ENCODE results near the gene TAF3.

Gene TAF3

DNA sequence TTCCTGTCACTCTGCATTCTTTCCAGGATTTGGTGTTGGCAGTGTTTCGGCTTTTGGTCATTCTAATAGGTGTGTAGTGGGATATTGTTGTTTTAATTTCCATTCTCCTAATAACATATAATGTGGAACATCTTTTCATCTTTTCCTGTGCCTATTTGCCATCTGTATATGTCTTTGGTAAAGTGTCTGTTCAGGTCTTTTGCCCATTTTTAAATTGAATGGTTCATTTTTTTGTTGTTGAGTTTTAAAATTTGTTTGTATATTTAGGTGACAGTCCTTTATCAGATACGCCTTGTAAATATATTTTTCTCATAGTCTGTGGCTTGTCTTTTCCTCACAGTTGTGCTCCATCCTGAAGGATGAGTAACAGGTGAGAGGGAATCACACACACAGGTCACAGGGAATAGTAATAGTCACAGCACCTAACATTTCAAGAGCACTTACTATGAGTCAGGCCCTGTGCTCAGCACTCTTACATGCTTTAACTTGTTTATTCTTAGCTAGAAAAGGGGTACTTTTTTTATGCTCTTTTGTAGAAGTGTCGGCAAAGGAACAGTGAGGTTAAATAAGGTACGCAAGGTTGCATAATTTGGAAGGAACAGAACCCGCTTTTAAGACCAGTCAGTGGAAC is 119.1 kb downstream of the TAF3 start:
- DNase-seq: no peak

DNA sequence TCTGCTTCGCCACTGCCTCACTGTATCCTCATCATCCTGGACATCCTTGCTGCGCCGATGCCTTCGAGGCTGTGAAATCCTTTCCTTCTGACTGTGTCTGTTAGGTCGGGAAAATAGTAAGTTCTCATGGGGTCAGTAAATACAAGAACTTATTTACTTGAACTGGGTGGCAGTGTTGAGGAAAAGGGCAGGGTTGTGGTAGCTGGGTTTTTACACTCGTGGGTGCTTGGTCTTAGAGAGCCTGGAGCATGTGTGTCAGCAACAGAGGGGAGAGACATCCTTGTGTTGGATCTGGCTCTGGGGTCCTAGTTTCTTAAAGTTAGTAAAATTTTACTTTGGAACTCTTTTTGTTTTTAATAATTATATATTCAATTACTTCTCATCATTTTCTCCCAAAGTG is 123.3 kb downstream of the TAF3 start:
- no peak for DNase-seq

DNA sequence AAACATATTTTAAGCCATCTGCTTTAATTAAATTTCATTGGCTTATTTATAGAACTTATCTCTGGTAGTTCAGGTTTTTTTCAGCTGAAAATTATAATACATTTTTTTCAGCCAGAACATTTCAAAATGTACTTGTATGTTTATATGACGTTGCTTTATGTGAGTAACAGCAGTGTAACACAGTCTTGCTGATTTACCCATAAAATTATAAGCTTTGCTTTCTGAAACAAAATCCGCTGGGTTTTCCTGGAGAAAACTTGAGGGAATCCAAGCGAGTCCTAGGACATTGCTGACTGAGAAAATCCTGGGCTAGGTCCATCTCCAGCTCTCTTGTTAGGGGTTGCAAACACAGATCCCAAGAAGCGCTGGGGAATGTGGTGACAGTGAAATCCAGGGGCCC is 124.0 kb downstream of the TAF3 start:
- DNase-seq: no peak

DNA sequence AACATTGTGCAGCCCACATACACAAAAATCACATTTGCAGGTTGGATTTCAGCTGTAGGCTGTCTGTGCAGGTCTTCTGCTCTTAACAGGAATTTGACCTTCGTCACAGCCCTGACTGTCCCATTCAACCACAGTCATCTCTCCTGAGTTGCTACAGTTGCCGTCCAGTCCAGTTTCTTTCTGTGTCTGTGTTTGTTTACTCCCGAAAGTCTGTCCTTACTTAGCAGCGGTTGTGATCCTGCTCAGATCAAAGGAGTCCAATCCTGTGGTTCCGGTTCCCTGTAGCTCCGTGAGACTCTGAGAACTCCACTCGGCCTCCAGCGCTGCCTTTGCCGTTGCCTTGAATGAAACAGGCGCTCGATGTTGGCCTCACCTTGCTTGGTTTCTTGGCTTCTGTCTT is 124.6 kb downstream of the TAF3 start:
- no peak for DNase-seq

DNA sequence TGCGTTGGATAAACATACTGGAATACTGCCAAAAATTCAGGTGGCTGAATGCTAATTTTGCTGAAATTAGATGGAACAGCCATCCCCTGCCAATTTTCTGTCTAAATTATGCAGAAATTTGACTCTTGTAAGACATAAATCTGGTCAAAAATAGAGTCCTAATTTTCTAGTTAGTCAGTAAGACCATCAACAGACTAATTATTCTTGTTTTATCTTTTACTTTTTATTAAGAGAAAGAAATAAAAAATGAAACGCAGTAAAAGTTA is 125.8 kb downstream of the TAF3 start:
- DNase-seq: no peak

DNA sequence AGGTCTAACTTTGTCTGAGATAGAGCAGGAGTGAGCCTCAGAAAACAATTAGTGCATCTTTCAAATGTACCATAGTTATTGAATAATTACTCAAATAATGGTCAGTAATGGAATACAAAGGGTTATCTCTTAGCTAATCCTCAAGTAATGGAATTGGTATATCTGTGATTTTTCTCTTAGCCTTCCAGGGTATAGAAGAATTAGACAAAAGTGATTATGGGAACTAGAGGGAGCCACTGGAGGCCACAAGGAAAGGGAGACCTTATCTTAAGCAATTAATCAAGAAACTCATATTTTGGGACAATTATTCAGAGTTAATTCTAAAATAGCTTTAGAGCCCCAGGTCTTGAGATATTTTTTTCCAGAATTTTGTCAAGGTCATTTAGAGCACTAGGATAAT is 126.2 kb downstream of the TAF3 start:
- DNase-seq: no peak

DNA sequence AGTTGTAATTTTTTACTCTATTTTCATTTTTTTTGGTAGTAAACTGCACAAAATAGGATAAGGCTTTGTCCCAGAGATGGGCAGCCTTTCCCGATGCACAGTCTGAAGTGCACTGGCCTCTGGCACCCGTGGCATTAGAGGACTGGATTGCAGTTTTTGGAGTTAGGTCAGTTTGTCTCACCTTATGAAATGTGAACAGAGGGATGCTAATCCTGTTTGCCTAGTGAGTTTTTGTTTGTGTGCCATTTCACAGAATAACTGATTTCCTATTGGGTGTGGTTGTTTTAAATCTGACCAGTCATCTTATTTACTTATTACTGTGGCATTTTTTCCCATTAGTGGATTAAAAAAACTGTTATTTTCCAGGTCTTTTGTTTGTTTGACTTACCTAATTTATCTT is 126.7 kb downstream of the TAF3 start:
- DNase-seq: no peak

DNA sequence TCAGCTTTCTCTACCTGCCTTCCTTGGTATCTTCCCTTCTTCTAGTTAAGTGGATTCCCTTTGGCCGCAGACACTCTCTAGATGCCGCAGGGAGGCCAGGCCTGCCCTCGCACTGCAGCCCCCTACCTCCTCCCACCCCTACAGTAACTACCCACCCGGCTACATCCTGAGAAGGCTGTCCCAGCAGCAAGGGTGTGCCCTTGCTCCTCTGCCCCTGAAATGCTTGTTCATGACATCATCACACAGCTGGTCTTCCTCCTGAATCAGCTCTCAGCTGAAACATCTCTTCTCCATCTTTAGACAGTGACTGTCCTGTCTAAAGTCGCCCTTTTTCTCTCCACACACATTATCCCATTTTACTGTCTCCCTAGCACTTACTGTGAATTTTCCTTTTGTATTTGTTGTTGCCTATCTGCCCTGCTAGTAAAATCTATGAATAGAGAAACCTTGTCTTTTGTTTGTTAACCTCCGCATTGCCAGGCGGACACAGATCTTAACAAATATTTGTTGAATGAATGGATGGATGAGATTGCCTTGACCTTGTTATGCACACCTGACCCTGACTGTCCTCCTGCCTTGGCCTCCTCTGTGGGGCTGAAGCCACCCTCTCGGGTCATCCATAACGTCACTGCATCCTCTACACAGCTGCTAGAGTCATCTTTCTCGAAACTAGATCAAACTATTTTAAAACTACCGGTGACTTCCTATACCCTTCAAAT is 127.3 kb downstream of the TAF3 start:
- DNase-seq: no peak

DNA sequence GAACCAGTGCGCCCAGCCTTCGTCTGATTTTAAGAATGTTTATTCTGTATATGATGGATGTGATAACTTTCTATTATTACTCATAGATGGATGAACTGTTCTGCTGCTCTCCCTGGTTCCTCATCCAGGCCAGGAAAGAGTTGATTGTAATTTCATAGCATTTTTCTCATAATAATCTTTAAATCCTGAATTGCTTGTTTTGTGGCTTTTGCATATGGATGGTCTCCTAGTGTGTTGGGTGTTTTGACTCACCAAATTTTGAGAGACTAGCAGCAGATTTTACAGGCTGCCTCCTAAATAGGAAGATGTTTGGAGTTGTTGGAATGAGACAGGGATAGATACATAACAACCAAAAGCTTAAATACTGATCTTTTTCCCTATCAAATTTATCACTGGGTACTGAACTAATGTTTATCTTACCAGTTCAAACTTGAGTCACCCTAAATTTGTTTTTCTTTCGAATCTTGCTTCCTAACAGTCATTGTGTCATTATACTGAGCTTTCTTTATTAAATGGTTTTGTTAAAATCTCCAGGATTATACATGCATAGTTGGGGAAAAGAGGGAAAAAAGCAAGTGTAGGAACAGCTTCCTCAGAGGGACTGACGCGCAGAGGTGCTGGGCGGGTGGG is 130.2 kb downstream of the TAF3 start:
- no peak for DNase-seq

DNA sequence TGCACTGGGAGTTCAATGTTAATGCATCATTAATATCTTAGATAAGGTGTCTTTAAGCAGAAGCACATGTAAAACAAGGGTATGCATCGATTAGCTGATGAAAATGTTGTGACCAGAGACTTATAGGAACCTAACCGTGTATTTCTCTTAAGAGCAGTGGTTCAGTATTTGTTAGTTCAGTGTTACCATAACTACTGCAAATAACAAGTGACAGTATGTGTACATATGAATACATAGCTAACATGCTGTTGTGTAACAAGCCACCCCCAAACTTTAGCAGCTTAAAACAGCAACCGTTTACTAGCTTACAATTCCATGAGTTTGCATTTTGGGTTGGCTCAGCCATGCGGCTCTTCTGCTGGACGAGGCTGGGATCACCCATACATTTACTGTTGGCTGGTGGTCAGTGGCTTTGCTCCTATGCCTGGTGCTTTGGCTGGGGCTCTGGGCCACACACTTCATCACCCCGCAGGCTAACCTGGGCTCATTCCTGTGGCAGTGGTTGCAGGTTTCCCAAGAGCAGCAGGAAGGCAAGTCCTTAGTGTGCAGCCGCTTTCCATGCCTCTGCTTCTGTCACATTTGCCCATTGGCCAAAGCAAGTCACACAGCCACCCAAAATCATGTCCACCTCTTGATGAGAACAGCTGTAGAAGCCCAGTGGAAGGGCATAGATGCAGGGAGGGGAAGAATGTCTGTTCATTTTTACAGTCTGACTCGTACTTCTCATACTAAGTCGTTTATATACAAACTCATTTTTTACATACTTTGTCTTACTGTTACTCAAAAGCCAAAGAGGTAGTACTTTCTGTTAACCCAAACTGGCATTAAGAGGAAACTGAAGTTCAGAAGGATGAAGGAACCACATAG is 132.9 kb downstream of the TAF3 start:
- no peak for DNase-seq

DNA sequence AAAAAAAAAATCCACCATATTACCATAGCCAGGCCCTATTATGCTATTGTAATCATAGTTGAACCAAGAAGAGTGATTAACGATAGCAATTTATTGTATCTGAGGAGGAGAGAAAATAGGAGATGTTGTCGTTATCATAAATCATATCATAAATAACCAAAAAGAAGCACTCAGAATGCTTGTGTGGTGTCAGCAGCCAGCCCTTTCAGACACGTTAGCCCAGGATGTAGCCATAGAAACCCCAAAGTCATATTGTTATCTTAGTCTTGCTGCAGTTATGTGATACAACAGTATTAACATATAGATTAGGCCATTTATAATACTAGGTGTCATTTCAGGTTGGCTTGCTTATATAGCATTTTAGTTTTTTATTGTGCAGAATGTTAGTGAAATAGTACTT is 134.0 kb downstream of the TAF3 start:
- no peak for DNase-seq

DNA sequence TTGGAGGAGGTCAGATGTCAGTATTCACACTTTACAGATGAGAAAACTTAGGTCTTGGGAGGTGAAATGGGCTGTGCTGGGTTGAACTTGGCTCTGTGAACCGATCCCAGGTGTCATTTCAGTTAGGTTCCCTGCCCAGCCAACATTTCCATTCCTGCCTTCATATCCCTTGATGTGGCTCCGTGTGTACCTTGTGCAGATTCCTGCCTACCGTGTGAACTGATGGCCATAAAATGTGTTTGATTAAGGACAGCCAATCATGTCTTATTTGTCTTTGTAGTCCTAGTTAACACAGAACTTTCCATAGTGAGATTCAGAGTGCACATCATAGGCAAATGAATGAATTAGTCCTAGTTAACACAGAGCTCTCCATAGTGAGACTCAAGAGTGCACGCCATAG is 135.1 kb downstream of the TAF3 start:
- DNase-seq: no peak

DNA sequence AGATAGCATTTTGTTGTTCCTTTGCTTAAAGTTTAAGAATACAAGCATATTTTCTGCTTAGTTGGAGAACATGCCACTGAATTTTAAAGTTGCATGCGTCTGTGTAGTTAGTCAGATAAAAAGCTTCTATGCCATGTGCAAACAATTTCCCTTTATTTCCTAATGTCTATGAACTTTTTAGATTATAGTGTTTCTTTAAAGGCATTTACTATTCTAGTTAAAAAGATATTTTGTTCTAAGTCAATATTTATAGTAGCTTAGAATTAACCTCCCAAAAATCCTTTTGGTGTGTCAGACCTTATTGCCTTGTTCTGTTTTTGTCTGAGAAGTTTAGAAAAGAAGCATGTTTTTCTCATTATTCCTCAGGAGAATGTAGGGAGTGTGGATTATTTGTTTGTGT is 137.1 kb downstream of the TAF3 start:
- DNase-seq: no peak

DNA sequence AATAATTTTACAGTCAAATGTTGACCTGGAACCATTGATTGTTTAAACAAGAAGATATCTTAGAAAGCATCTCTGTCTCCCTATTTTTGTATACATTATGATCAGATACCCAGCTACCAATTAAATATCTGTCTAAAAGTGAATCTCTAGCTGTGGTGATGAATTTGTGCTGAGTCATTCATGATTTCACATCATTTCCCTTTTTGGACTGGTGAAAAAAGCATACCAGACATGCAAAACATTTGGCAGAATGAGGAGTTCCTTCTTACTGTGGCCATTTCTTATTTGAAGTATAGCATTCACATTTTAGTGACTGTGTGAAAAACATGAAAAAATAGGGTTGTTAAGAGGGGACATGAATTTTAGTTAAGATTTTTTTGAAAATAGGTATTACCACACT is 138.2 kb downstream of the TAF3 start:
- peak in 1 of 5 experiments; percentile 62 for DNase-seq

DNA sequence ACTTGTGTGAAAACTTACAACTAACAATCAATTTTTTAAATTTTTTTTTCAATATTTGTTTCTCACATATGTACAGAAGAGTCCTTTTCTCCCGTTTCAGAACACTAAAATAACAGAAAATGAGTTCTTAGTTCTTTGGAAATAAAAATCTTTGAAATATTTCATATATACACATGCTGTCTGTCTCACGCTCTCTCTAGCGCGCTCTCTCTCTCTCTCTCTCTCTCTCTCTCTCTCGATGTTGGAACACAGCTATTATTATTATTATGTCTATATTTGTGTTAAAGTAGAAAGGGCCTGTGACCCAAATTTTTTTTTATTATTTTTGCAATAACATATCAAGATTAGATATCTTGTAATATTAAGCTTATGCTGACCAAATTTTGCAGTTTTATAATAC is 139.3 kb downstream of the TAF3 start:
- no peak for DNase-seq

DNA sequence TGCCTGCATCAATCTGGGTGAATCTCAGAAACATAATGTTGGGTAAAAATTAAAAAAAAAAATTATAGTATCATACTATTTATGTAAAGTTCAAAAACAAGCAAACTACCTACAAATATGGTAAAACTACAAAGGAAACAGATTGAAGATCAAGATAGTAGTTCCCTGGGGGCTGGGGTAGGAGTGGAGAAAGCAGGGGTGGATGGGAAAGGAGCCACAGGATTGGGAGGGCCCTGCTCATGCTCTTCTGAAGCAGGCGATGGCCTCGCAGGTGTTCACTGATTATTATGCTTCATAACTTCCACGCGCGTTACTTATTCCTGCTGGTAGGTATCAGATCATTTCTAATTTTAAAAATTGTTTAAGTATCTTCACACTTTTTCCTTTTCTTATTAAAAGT is 140.1 kb downstream of the TAF3 start:
- DNase-seq: no peak

DNA sequence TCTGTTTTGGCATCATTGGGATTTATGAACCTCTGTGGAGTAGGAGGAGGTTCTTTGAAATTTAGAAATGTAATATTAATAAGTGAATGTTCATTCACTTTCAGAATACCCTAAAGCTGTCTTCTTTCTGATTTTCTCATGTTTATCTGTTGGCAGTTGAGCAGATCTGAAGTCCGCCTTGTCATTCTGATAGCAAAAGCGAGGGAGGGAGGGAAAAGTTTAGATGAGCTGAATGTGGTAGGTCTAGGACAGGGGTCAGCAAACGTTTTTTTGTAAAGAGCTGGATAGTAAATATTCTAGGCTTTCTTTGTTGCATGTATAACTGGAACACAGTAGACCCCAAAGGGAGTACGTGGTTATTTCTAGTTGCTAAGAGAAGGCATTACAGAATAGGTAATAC is 141.8 kb downstream of the TAF3 start:
- DNase-seq: no peak

DNA sequence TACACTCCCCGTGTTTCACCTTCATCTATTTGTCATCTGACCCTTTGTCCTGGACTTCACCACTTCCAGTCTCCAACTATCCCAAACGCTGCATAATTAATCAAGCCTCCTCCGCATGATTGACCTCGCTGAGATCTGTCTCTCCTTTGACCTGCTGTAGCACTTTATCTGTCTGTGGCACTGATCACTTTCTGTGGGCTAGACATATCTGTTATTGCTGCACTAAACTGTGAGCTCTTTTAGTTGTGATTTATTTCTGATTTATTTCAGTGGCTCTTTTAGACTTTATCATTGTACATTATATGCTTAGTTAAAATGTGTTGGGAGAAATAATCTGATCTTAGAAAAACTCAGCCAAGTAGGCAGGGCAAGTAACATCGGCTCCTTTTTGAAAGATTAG is 144.3 kb downstream of the TAF3 start:
- DNase-seq: no peak

DNA sequence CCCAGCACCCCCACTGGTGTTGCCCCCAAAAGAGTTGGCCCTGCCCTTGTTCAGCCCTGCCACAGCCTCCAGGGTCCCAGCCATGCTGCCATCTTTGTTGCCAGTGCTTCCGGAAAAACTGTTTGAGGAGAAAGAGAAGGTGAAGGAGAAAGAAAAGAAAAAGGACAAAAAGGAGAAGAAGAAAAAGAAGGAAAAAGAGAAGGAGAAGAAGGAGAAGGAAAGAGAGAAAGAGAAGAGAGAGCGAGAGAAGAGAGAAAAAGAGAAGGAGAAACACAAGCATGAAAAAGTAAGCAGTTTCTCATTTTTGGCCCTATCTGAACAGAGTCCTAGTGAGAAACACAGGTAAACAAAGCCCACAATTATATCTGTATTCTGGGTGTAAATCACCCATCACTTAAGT is 147.2 kb downstream of the TAF3 start:
- DNase-seq: no peak

DNA sequence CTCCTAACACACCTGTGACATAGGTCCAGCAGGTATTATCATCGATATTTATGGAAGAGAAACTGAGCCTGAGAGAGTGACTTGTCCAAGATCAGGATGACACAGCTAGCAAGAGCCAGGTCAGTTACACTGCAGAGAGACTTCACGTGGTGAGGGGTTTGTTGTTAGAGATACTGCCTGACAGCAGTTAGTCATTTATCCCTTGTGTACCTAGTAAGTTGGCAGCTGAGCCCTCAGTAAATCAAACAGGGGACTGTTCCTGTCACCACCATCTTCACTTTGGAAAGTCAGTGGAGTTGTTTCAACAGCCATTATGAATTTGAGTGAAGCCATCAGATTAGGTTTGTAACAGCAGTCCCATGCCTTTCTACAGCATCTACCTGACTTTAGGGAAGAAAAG is 148.7 kb downstream of the TAF3 start:
- no peak for DNase-seq

DNA sequence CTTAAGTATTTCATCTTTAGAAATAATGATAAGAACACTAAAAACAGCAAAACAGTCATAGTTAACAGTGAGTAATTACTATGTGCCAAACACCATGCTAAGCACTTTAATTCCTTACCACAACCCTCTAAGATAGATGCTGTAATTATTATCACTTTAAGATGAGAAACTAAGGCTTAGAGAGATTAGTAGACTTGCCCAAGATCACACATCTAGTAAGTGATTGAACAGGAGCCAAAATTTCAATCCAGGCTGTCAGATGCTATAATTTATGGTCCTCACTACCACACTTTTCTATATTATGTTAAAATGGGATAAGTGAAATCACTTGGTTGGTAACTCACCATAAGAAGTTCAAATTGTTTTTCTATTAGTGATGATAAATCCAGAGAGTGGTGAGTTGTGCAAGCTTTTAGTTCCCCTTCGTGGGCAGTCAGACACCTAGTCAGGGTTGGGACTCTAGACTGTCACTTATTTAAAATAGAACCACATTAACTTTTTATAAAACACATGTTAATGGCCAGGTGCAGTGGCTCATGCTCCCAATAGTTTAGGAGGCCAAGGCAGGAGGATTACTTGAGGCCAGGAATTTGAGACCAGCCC is 150.3 kb downstream of the TAF3 start:
- no peak for DNase-seq

DNA sequence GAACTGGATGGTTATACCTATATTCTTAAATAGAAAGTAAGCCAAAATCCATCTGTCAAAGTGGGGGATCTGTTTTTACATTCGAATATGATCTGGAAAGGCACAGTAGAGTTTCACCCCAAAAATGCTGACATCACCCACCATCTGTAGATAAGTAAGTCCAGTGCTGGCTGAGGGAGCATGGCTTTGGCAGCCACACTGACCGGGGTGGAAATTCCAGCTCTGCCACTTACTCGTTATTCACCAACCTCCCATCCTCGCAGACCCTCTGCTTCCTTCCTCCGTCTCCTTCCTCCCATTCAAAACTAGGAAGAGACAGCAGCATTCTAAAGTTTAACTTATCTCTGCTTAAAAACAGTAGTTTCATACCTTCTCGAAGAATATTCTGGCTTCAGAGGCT is 151.3 kb downstream of the TAF3 start:
- no peak for DNase-seq

DNA sequence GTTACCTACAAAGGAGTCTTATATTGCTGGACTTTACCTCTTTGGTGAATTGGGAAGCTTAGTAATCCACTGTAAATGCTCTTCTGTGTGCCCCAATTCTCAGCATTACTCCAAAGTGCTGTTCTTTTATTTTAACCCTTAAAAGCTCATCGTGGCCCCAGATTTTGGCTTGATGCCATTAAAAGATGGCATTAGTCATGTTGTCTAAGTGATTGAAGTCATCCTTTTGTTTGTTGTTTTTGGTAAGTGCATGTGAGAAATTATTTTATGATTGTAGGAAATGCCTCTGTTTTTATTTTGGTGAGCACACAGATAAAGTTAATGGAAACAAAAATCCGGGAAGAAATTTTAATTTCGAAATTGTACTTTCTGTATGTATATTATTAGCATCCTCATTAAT is 153.6 kb downstream of the TAF3 start:
- DNase-seq: no peak

Measured in T-helper 2 cell (primary cell).